CD4-positive, alpha-beta T cell treated with Interleukin-1 beta for 1 hour (primary cell): ENCODE measurements around the gene SOCS7.
A peak's percentile ranks its signal among the peaks of the same experiment; 100 is the strongest.

Experiments used
- DNase-seq, 2 donors: peaks; one replicate each; pipeline ENCODE4 v3.0.0-alpha.2; 2020 to 2022

The SOCS7 gene, protein sequence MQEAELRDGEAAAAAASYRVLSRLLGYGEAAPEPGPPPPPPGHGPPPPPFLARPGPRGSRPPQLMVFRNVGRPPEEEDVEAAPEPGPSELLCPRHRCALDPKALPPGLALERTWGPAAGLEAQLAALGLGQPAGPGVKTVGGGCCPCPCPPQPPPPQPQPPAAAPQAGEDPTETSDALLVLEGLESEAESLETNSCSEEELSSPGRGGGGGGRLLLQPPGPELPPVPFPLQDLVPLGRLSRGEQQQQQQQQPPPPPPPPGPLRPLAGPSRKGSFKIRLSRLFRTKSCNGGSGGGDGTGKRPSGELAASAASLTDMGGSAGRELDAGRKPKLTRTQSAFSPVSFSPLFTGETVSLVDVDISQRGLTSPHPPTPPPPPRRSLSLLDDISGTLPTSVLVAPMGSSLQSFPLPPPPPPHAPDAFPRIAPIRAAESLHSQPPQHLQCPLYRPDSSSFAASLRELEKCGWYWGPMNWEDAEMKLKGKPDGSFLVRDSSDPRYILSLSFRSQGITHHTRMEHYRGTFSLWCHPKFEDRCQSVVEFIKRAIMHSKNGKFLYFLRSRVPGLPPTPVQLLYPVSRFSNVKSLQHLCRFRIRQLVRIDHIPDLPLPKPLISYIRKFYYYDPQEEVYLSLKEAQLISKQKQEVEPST

DNA sequence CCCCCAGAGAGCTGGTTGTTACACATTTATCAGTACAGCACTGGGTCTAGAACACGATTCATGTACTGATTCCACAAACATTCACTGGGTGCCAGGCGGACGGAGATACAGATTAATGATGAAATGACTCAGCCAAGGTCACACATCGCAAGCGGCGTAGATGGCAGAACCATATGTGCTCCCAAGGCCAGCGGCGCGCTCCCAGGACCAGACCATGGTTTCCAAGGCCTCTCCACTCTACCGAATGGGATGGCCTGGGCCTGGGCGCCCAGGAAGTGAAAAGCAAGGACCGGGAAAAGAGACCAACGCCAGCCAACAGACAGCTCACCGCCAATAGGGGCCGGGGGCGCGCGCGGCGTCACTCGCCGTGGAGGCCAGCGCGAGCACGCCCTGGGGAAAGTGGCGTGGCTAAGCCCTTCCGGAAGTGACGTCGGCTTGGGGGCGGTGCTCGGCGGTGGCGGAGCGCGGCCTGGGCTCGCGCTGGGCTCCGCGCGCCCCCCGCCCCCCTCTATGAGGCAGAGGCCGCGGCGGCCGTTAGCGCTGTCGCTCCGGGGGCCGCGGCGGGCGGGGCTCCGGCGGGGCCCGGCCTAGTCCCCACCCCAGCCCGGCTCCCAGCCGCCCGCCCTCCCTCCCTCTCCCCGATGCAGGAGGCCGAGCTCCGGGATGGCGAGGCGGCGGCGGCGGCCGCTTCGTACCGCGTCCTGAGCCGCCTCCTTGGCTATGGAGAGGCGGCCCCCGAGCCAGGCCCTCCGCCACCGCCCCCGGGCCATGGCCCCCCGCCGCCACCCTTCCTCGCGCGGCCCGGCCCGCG is at the start of gene SOCS7:
TSS of gene SOCS7 (plus strand) at position 433 of the 811 bp plus-strand sequence. CDS start at position 642, 209 bp downstream.
- peak; percentile 90 to 94 for DNase-seq

DNA sequence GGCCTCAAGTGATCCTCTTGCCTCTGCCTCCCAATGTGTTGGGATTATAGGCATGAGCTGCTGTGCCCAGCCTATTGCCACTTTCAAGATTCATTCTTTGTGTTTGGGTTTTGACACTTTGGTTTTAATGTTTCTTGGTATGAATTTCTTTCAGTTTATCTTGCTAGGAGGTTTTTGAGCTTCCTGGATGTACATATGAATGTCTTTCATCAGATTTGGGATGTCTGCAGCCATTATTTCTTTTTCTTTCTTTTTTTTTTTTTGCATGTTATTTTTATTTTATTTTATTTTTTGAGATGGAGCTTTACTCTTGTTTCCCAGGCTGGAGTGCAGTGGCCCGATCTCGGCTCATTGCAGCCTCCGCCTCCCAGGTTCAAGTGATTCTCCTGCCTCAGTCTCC is 36.1 kb upstream of the SOCS7 start:
- no peak for DNase-seq

DNA sequence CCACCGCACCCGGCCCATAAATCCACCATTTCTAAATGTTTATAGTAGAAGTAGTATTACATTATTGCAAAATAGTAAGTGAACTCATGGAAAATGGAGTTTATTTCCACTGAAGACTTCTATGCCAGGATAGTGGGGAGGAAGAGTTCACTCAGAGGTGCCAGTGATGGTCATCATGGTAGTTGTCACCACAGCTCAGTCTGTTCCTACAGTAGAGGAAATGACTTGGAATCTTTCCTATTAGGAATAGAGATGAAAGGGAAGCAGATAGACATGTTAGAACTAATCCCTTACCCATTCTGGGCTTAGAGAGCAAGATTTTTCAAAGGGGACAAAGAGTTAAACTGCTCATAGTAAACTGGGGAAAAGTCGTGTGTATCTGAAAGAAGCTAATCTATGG is 34.6 kb upstream of the SOCS7 start:
- no peak for DNase-seq

DNA sequence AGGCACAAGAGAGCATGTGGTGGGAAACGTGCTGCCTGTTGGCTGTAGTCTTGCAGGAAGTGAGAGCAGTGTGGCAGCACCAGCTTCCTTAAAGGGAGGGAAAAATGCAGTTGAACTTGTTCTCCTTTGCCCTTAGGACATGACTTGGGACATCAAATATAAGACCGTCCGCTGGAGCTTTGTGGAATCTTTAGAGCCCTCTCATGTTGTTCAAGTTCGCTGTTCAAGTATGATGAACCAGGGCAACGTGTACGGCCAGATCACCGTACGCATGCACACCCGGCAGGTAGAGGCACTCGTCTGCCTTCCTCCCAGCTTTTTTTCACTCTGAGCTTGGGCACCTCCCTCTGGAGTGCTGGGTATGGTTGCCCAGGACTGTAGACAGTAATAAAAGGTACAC is 31.2 kb upstream of the SOCS7 start:
- no peak for DNase-seq

DNA sequence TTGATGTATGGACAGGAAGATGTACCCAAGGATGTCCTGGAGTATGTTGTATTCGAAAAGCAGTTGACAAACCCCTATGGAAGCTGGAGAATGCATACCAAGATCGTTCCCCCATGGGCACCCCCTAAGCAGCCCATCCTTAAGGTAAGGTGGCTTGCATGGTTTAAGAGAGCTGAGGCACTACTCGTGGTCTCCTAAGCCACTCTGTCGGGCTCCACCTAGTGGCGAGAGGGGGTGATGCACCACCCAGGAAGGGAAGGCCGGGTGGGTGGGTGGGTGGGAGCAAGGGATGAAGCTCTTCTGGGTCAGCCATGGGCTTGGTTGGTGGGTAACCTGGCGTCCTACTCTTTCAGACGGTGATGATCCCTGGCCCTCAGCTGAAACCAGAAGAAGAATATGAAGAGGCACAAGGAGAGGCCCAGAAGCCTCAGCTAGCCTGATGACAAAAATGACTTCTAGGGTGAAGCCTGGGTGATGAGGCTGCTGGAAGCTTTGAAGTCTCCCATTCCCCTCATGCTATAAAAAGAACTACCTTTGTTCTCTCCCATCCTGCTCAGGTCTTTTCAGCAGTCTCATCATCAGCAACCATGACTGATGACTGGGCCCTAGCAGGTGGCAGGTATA is 29.4 kb upstream of the SOCS7 start:
- DNase-seq = peak; percentile 55 to 66

DNA sequence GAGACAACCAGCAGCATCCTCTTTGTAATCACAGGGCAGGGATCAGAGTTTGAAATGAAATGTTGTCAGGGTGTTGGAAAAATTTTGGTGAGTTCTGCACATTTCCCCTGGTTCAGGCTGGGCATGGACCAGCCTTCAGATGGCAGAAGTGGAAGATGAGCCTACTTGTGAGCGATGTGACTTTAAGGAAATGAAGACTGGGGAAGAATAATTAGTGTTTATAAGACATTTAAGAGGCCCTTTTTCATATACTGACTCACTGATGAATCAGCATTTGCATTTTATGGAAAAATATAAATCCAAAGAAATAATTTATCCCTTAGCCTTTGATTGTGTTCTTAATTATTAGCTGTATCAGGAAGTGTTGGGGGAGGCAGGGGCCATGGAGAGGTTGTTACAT is 28.7 kb upstream of the SOCS7 start:
- DNase-seq = no peak

DNA sequence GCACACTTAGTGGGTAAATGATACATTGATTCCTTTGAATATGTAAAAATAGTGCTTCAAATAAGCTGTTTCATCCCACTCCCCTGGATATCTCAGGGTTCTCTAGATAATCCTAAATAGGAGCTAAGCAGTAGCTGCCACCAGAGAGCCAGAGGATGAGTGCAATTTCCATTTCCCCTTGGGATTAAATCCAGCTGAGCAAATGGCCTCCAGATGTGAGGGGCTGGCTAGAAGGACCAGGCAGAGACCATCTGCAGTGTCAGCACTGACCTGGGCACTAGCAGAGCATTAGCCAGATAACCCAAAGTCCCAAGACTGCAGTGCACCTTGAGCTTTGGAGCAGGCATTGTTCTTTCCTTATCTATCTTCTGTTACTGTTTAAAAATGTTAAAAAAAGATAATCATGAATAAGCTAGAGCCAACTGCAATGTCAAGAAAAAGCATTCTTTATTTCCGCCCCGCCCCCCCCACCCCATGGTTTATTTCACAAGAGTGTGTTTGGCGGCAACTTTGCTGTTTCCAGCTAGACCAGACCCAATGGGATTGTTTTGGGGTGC is 27.4 kb upstream of the SOCS7 start:
- no peak for DNase-seq

DNA sequence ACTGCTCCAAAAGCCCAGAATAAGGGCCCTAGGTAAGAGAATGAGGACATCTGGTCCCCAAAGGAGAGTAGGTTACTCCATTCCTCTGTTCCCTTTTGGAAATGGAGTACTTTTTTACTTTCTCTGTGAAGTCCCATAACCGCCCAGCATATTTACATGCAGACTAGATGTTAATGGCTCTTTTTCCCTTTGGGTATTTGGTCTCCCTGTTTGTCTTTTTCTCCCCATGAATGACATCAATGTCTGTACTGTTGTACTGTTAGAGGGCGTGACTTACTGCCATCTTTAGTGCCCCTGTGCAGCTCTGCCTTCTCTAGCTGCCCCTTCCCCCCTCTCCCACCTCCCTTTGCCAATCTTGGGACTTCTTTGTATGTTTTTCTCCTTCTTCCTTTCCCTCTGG is 26.9 kb upstream of the SOCS7 start:
- DNase-seq = no peak

DNA sequence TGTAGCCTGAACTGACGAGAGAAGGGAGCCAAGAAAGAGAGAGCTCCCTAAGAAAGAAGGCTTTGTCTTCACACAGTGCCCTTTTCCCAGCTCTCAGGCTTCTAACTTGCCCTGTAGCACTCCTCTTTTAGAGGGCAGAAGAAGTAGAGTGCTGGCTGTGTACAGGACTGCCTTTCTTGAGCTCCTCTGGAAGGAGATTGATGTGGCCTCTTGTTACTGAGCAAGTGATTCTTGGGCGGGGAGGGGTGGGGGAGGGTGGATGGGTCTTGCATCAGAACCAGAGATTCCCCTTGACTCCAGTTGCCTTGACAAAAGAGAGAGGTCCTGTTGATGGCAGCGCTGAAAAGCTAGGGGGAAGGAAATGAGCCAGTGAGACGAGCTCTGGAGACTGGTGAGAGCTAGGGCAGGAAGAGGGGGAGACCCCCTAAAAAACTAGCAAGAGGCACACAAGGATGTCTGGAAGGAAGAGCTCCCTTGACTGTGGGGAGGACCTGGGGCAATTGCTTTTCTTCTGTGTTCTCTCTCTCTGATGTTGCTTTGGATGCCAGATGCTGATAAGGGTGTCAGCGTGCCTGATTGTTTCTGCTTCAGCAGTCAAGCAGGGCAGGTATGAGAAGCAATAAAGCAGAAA is 26.3 kb upstream of the SOCS7 start:
- DNase-seq = no peak

DNA sequence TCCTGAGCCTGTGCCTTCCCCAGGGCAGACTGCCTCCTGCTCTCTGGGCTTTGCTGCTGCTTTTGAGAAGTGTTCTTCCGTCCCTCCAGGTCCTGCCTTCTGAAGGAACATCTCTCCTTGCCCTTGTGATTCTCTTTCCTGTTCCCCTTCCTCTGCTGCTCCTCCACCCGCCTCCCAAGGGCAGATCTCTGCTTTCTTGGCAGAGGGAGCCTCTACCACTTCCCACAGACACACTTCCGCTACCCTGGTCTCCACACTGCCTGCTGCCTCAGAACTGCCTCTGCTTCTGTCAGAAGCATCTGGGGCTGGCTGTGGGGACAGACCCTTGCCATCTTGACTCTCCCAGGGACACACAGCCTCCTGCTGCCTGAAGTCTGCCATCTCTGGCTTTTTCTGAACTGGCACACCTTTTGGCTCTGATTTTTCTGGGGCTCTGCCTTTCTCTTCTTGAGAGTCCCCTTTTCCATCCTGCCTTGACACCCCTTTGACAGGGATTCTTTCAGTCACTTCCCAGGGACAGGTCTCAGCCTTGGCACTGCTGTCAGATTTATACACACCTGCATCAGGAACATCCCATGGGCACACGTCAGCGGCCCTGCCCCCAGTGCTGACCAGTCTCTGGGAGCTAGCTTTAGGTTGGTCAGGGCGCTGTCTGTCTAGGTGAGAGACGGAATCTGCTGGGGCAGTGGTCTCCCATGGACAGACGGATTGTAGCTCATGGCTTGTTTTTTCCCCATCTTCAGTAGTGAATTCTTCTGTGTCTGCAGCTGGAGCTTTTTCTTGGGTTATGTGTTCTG is 24.4 kb upstream of the SOCS7 start:
- DNase-seq = peak in 1 of 2 donors; percentile 21

DNA sequence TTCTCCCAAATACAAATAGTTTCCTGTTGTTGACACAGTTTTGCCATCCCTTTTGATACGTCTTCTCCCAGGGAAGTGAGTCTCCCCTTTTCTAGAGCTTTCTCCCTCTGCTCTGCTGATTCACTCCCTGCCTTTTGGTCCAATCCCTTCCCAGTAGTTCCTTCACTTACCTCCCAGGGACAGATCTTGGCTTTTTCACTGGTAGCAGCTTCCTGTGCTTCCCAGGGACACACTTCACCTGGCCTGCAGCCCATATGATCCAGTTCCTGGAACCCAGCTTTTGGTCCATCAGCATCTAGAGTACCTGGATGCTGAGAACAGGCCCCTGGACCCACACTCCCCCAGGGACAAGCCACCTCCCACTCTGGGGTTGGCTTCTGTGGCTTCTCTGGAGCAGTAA is 23.7 kb upstream of the SOCS7 start:
- no peak for DNase-seq

DNA sequence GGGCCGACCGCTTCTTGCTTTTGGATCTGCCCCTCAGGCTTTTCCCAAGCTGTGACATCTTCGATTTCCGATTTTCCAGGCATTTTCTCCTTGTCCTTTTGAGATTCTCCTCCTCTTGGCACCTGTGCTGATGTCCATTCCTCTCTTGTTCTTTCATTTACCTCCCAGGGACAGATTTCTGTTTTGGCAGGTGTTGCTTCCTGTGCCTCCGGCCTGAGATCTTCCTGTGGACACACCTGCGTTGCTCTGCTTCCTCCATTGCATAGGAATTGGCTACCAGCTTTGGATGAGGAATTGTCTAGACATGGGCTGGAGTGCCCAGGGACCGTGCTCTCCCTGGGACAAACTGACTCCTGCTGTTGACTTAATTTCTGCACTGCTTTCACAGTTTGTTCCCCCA is 23.0 kb upstream of the SOCS7 start:
- no peak for DNase-seq

DNA sequence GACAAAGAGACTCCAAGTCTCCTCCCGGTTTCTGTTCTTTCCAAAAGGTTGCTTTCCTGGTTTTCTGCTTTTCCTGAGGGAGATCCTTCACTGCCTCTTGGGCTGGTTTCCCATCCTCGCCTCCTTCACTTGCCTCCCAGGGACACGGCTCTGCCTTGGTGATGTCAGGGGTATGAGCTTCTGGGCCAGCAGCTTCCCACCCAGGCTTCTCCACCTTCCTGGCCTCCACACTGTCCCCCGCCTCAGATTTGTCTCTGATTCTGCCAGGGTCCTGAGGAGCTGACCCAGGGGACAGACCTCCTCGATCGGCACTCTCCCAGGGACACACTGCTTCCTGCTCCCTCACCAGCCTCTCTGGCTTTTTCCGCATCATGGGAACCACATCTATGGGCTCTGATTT is 22.4 kb upstream of the SOCS7 start:
- DNase-seq = no peak

DNA sequence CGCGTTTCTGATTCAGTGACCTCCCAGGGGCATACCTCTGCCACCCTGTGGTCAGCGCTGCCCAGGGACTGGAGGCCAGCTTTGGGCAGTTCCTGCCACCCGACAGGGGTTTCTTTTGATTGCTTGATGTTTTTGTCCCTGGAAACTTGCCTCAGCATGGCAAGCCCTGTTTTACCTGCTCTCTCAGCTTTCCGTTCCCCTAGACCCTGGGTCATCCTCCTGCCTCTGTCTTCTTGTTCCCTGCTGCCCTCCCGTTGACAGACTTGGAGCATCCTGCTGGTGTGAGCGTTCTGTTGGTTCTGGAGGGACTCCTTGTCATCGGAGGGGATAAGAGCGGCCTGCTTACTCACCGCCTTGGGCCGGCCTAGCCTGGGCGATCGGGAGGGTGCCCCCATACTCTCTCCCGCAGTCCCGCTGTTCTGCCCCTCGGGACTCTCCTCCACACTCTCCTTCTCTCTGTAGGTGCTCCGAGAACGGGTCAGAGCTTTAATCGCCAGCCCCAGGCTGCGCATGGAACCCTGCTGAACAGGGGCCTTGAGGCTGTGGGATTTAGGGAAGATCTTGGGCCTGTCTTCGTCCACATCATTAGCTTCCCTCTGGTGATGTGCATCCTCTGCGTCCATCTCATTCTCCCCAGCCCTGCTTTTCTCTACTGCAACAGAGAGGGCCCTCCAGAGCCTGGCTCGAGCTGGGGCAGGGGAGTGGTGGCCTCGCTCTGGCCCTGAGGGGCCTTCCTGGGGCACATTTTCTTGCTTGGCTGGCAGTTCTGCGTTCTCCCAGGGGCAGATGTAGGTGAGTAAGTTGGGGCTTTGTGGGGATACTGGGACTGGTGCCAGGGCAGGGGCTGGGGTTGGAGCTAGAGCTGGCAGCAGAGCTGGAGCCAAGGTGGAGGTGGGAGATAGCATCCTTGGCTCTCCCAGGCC is 21.6 kb upstream of the SOCS7 start:
- no peak for DNase-seq

DNA sequence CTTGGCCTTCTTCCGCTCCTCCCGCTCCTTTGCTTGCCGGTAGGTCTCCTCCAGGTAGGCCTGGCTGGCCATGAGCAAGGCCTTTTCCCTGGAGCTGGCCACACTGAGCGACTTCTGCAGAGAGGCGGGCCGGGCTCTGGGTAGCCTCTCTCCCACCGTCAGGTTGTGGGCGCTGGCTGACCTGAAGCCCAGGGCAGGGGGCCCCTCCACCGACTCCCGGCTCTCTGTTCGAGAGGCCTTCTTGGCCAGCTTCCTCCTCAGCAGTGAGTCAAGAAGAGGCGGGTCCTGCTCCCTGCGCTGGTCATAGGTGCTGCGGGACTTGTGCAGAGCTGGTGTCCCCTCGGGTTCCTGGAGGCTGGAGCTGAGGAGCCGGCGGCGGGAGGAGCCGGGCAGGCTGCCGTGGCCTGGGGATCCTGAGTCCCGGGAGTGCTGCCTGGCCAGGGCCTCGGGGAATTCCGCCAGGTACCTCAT is 20.7 kb upstream of the SOCS7 start:
- no peak for DNase-seq

DNA sequence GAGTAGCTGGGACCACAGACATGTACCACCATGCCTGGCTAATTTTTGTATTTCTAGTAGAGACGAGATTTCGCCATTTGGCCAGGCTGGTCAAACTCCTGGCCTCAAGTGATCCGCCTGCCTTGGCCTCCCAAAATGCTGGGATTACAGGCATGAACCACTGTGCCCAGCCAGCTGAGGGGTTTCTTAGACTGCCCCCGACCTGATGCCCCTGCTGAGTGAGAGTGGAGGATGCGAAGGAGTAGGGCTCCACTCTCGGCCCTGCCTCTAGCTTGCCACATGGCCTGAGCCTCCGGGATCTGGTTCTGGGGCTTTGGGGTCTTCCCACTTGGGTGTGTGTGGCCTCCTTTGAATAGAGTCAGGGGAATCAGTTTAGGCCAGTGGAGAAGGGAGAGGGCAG is 18.9 kb upstream of the SOCS7 start:
- no peak for DNase-seq

DNA sequence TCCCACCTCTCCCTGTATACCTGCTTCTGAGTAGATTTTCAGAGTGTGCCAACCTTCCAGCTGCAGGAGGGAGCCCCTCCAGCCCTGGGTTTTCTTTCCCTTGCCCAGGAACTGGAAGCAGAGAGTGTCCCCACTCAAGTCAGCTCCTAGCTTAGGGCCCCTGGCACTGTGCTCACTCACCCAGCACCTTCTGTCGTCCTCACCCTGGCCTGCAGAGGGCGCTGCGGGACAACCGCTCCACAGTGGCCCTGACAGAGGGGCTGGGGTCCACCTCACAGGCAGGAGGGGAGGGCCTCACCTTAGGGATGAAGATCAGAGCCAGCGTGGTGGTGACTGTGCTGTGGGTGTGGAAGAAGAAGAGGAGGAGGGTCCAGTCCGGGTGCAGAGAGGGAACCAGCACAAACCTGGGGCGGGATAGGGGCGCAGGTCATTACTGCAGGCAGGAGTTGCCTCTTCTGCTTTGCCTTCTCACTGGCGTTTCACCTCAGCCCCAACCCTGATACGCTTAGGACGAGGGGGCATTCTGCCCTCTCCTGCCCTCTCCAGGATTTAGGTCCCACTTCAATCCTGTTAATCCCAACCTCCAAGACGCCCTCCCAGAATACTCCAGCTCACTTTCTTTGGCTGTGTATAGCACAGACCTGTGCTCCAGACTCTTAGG is 17.9 kb upstream of the SOCS7 start:
- DNase-seq = peak in 1 of 2 donors; percentile 24

DNA sequence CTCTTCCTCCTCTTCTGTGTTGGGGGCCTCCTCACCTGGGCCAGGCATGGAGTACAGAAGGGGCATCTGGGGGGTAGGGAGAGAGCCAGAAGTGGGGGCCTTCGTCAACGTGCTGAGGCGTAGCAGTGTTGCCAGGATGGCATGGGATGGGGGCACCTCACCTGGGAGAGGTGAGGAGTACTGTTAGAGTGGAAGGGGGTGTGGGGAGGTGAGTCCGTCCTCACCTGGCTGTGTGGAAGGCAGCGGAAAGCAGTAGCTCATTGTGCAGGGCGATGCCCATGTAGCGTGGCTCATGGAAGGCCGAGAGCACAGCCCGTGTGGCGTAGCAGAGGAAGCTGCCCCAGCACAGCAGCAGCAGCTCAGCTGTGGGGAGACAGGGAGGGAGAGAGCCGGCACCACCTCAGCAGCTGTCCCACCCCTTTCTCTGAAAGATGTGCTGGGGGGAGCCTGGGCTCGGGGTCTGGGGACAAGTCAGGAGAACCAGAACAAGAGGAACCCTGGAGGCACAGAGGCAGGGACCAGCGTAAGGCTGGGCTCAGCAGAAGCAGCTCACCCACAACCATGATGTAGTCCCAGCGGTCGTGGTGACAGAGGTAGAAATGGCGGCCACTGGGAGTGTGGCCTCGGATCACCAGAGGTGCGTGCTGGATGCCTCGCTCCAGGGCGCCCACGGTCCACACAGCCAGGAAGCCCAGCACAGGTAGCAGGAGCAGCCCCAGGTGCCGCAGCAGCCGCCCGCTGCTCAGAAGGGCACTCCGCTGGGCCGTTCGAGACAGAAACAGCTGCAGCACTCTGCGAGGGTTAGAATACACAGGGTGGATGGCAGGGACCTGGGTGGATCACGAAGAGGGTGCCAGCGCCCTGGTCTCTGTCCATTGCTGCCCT is 16.9 kb upstream of the SOCS7 start:
- no peak for DNase-seq

DNA sequence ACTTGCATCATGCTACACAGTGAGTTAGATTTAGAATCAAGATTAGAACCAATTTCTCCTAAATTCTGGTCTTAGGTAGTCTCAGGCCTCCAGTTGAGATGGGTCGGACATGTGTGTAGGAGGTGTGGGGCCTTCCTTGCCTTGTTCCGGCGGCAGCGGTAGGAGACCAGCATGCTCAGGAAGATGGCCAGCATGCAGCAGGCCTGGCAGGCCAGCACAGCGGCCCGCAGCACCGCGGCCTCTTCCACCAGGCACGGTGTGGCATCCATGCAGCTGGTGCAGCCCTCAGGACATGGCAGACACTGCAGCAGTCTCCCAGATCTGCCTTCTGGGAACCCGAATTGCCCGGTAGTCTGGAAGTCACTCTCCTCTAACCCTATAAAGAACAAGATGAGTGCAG is 14.8 kb upstream of the SOCS7 start:
- no peak for DNase-seq
